OCI-LY1 (cell line): ENCODE results near the gene NGFR.
A peak's percentile ranks its signal among the peaks of the same experiment; 100 is the strongest.

Source experiments
- H2AFZ ChIP-seq: fragments of 200-600 bp; sonication (generic), shearing (Covaris generic); 2 replicates; pipeline ENCODE4 v1.6.0; 2014; ENCODE audit warnings: antibody characterized with exemption, mild to moderate bottlenecking, low read length
- H3F3A ChIP-seq: fragments of 200-600 bp; sonication (generic), shearing (Covaris generic); 2 replicates; pipeline ENCODE4 v1.6.0; 2014; ENCODE audit warnings: mild to moderate bottlenecking, antibody characterized with exemption, low read length, moderate library complexity; ENCODE audit not compliant: insufficient read depth
- H3K27ac ChIP-seq: fragments of 200-600 bp; sonication (generic); 2 replicates; pipeline ENCODE4 v1.5.1; 2014; ENCODE audit warnings: low read length, mixed run types, mild to moderate bottlenecking, low read depth; ENCODE audit not compliant: poor library complexity, severe bottlenecking
- H3K27me3 ChIP-seq: fragments of 200-600 bp; sonication (generic); 2 replicates; pipeline ENCODE4 v1.6.0; 2014; ENCODE audit warnings: antibody characterized with exemption, mild to moderate bottlenecking, low read length, moderate library complexity; ENCODE audit not compliant: insufficient read depth
- H3K36me3 ChIP-seq: fragments of 200-600 bp; sonication (generic); 2 replicates; pipeline ENCODE4 v1.6.1; 2014; ENCODE audit warnings: mild to moderate bottlenecking, antibody characterized with exemption, low read length, moderate library complexity, mixed read lengths; ENCODE audit not compliant: insufficient read depth
- H3K4me1 ChIP-seq: fragments of 200-600 bp; sonication (generic); 2 replicates; pipeline ENCODE4 v1.5.1; 2014; ENCODE audit warnings: mild to moderate bottlenecking, low read length, moderate library complexity; ENCODE audit not compliant: insufficient read depth, severe bottlenecking
- H3K4me2 ChIP-seq: fragments of 200-600 bp; sonication (generic), shearing (Covaris generic); 2 replicates; pipeline ENCODE4 v1.6.1; 2014; ENCODE audit warnings: low read length
- H3K4me3 ChIP-seq: fragments of 200-600 bp; sonication (generic); 2 replicates; pipeline ENCODE4 v1.5.1; 2014; ENCODE audit warnings: low read length, low read depth, mild to moderate bottlenecking, mixed read lengths; ENCODE audit not compliant: poor library complexity, severe bottlenecking
- H3K79me2 ChIP-seq: fragments of 200-600 bp; shearing (Covaris generic); 2 replicates; pipeline ENCODE4 v1.6.1; 2016; ENCODE audit warnings: mixed run types, low read length, mixed read lengths; ENCODE audit not compliant: insufficient read depth
- H3K9ac ChIP-seq: fragments of 200-600 bp; sonication (generic), shearing (Covaris generic); 2 replicates; pipeline ENCODE4 v1.6.1; 2014; ENCODE audit warnings: mild to moderate bottlenecking, low read length, mixed read lengths
- H3K9me2 ChIP-seq: fragments of 200-600 bp; sonication (generic), shearing (Covaris generic); 2 replicates; pipeline ENCODE4 v1.6.1; 2014; ENCODE audit warnings: low read depth, mild to moderate bottlenecking, low read length, mixed read lengths
- H3K9me3 ChIP-seq: fragments of 200-600 bp; shearing (Covaris generic); 2 replicates; pipeline ENCODE4 v1.6.1; 2014; ENCODE audit warnings: low read length, mixed read lengths
- H4K20me1 ChIP-seq: fragments of 200-600 bp; sonication (generic), shearing (Covaris generic); 2 replicates; pipeline ENCODE4 v1.6.0; 2016; ENCODE audit warnings: mild to moderate bottlenecking, low read length; ENCODE audit not compliant: insufficient read depth
- EZH2 ChIP-seq: fragments of 200-600 bp; sonication (generic), shearing (Covaris generic); IDR thresholded peaks from 2 replicates; pipeline ENCODE4 v1.8.0; 2017; ENCODE audit warnings: borderline replicate concordance, mixed run types, mild to moderate bottlenecking, antibody characterized with exemption, low read length, moderate library complexity, mixed read lengths
- TF ChIP-seq, protein P1 (sequence below): fragments of 200-600 bp; sonication (generic), shearing (Covaris generic); IDR thresholded peaks from 2 replicates; pipeline ENCODE4 v1.5.1; 2017; ENCODE audit warnings: mild to moderate bottlenecking, antibody characterized with exemption, low read length, moderate library complexity, mixed read lengths

Gene NGFR

DNA sequence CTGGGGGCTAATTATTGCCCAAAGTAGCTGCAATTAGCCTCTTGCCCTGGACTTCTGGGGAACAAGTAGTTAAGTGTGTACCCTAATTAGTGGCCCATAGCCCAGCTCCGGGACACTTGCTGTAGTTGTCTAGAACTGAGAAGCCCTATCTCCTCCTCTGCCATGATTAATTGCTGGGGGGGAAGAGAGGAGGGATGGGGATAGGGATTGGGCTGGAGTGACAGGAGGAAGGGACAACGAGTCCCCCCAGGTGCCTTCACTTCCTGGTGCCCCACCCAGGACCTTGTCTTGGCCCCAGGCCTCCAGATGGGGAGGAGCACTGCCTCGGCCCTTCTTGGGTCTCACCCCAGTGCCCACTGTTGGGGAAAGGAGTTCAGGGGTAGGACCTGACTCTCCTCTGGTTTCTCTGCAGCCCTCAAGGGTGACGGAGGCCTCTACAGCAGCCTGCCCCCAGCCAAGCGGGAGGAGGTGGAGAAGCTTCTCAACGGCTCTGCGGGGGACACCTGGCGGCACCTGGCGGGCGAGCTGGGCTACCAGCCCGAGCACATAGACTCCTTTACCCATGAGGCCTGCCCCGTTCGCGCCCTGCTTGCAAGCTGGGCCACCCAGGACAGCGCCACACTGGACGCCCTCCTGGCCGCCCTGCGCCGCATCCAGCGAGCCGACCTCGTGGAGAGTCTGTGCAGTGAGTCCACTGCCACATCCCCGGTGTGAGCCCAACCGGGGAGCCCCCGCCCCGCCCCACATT lies 17.4 kb downstream of the NGFR start:
- Histone ChIP-seq H2AFZ (no peak overlapping the region), H3K9ac (no peak overlapping the region), H3K4me1 (no peaks in the 10 kb centered on the region), H3K4me2 (no peak overlapping the region), H3K9me3 (no peaks in the 10 kb centered on the region), H3K4me3 (no peak overlapping the region), H3K79me2 (no peaks in the 10 kb centered on the region), H4K20me1 (no peaks in the 10 kb centered on the region), H3K9me2 (no peaks in the 10 kb centered on the region), H3K36me3 (no peaks in the 10 kb centered on the region), H3K27ac (no peak overlapping the region), H3F3A (no peaks in the 10 kb centered on the region), H3K27me3 (peaks cover 10% of the 10 kb centered on the region; the same call in 1 of the 2 replicates)
- no peak for TF ChIP-seq EZH2
- TF ChIP-seq, protein P1, sequence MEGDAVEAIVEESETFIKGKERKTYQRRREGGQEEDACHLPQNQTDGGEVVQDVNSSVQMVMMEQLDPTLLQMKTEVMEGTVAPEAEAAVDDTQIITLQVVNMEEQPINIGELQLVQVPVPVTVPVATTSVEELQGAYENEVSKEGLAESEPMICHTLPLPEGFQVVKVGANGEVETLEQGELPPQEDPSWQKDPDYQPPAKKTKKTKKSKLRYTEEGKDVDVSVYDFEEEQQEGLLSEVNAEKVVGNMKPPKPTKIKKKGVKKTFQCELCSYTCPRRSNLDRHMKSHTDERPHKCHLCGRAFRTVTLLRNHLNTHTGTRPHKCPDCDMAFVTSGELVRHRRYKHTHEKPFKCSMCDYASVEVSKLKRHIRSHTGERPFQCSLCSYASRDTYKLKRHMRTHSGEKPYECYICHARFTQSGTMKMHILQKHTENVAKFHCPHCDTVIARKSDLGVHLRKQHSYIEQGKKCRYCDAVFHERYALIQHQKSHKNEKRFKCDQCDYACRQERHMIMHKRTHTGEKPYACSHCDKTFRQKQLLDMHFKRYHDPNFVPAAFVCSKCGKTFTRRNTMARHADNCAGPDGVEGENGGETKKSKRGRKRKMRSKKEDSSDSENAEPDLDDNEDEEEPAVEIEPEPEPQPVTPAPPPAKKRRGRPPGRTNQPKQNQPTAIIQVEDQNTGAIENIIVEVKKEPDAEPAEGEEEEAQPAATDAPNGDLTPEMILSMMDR: peak; percentile 28; the same call in 1 of the 2 replicates

- Histone ChIP-seq H3K9me3 (no peaks in the 10 kb centered on the region), H3K9me2 (no peaks in the 10 kb centered on the region), H3K27ac (no peak overlapping the region), H3K79me2 (no peaks in the 10 kb centered on the region), H3K4me3 (no peak overlapping the region), H3K36me3 (no peaks in the 10 kb centered on the region), H3F3A (no peaks in the 10 kb centered on the region), H3K9ac (no peak overlapping the region), H4K20me1 (no peaks in the 10 kb centered on the region), H2AFZ (no peak overlapping the region), H3K27me3 (peaks cover 10% of the 10 kb centered on the region; the same call in 1 of the 2 replicates), H3K4me1 (no peaks in the 10 kb centered on the region), H3K4me2 (no peak overlapping the region)
- no peak for TF ChIP-seq EZH2
- TF ChIP-seq, protein P1: no peak
Measured at GRCh38 chr17:49513044-49513395, 17.9 kb downstream of the NGFR start.

GRCh38 chr17:49513641-49514040 lies 18.5 kb downstream of the NGFR start:
- Histone ChIP-seq H4K20me1 (no peaks in the 10 kb centered on the region), H3K27ac (no peak overlapping the region), H3K4me1 (no peaks in the 10 kb centered on the region), H3K4me2 (no peak overlapping the region), H3K27me3 (peaks cover 5% of the 10 kb centered on the region; the same call in 1 of the 2 replicates), H3K79me2 (no peaks in the 10 kb centered on the region), H2AFZ (no peak overlapping the region), H3K9ac (no peak overlapping the region), H3F3A (no peaks in the 10 kb centered on the region), H3K4me3 (no peak overlapping the region), H3K36me3 (no peaks in the 10 kb centered on the region), H3K9me2 (no peaks in the 10 kb centered on the region), H3K9me3 (no peaks in the 10 kb centered on the region)
- no peak for TF ChIP-seq EZH2
- TF ChIP-seq, protein P1: no peak
